ENCODE data around the gene KRT79. TPM values are rescaled to one million over a fixed set of nuclear protein-coding genes. Genes with fewer than 3 reads are reported as not detected.

KRT79 gene
- total and polyA plus RNA-seq, 2 experiments from 2014 or later = 0.07 TPM; not detected in 1

DNA sequence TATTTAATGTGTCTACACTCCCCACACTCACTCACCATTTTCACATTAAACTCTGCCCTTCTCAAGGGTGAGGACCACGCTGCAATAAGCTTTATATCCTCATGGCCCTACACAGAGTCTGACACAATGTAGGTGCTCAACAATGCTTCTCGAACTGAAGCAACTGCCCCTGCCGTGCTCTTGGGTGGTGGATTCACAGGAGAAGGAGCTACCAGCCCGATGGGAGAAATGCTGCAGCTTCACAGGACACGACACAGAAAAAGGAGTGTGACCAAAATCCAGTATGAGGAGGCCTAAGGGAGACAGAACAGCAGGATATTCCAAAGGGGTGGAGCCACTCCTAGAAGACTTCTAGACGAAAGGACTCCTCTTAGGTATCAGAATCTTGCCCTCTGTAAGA, 31.7 kb downstream of the KRT79 start:
- Histone ChIP-seq H3K9me2 (replicated peaks; ENCODE audit: insufficient read depth) (no peaks in the 10 kb centered on the region), H3K4me1 (ENCODE audit: insufficient read depth) (no peaks in the 10 kb centered on the region), H3K27me3 (no peaks in the 10 kb centered on the region), H3K36me3 (replicated peaks; ENCODE audit: insufficient read depth, low read depth) (no peaks in the 10 kb centered on the region), H2AFZ (no peak overlapping the region), H4K20me1 (ENCODE audit: insufficient read depth, poor library complexity, severe bottlenecking) (no peaks in the 10 kb centered on the region), H3K4me2 (no peak overlapping the region), H3K79me2 (no peaks in the 10 kb centered on the region), H3K27ac (no peak overlapping the region), H3K9me3 (ENCODE audit: low read depth) (no peaks in the 10 kb centered on the region), H3K4me3 (no peak overlapping the region)
- no peak for DNase-seq (ENCODE audit: low spot score)
- 72% methylated on average over 6 of the region's 6 CpGs for WGBS (ENCODE audit: low lambda C conversion rate, missing lambda C conversion rate)
- TF ChIP-seq, protein P1, sequence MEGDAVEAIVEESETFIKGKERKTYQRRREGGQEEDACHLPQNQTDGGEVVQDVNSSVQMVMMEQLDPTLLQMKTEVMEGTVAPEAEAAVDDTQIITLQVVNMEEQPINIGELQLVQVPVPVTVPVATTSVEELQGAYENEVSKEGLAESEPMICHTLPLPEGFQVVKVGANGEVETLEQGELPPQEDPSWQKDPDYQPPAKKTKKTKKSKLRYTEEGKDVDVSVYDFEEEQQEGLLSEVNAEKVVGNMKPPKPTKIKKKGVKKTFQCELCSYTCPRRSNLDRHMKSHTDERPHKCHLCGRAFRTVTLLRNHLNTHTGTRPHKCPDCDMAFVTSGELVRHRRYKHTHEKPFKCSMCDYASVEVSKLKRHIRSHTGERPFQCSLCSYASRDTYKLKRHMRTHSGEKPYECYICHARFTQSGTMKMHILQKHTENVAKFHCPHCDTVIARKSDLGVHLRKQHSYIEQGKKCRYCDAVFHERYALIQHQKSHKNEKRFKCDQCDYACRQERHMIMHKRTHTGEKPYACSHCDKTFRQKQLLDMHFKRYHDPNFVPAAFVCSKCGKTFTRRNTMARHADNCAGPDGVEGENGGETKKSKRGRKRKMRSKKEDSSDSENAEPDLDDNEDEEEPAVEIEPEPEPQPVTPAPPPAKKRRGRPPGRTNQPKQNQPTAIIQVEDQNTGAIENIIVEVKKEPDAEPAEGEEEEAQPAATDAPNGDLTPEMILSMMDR (IDR thresholded peaks at IDR 0.05; ENCODE audit: poor library complexity) = no peak

GRCh38 chr12:52801773-52802172, 32.3 kb downstream of the KRT79 start:
- 83% methylated on average over 3 of the region's 3 CpGs for WGBS (ENCODE audit: low lambda C conversion rate, missing lambda C conversion rate)
- Histone ChIP-seq H3K4me2 (no peak overlapping the region), H3K4me1 (ENCODE audit: insufficient read depth) (no peaks in the 10 kb centered on the region), H3K27ac (no peak overlapping the region), H3K27me3 (no peaks in the 10 kb centered on the region), H4K20me1 (ENCODE audit: insufficient read depth, poor library complexity, severe bottlenecking) (no peaks in the 10 kb centered on the region), H3K4me3 (no peak overlapping the region), H3K79me2 (no peaks in the 10 kb centered on the region), H2AFZ (no peak overlapping the region), H3K9me3 (ENCODE audit: low read depth) (no peaks in the 10 kb centered on the region), H3K36me3 (replicated peaks; ENCODE audit: insufficient read depth, low read depth) (no peaks in the 10 kb centered on the region), H3K9me2 (replicated peaks; ENCODE audit: insufficient read depth) (no peaks in the 10 kb centered on the region)
- TF ChIP-seq, protein P1 (IDR thresholded peaks at IDR 0.05; ENCODE audit: poor library complexity) = no peak
- TF ChIP-seq EZH2phosphoT487 (IDR thresholded peaks at IDR 0.05; ENCODE audit: low read depth, severe bottlenecking, unreplicated experiment) (no peak), EZH2 (IDR thresholded peaks at IDR 0.05; ENCODE audit: borderline replicate concordance) (no peak)
- no peak for DNase-seq (ENCODE audit: low spot score)

- WGBS (ENCODE audit: low lambda C conversion rate, missing lambda C conversion rate) = 88% methylated on average over 1 of the region's 1 CpG
- Histone ChIP-seq H3K27ac (no peak overlapping the region), H3K36me3 (replicated peaks; ENCODE audit: insufficient read depth, low read depth) (no peaks in the 10 kb centered on the region), H3K4me3 (no peak overlapping the region), H3K9me3 (ENCODE audit: low read depth) (no peaks in the 10 kb centered on the region), H3K4me2 (no peak overlapping the region), H3K4me1 (ENCODE audit: insufficient read depth) (no peaks in the 10 kb centered on the region), H4K20me1 (ENCODE audit: insufficient read depth, poor library complexity, severe bottlenecking) (no peaks in the 10 kb centered on the region), H3K9me2 (replicated peaks; ENCODE audit: insufficient read depth) (no peaks in the 10 kb centered on the region), H2AFZ (no peak overlapping the region), H3K79me2 (no peaks in the 10 kb centered on the region), H3K27me3 (no peaks in the 10 kb centered on the region)
- TF ChIP-seq EZH2 (IDR thresholded peaks at IDR 0.05; ENCODE audit: borderline replicate concordance) (no peak), EZH2phosphoT487 (IDR thresholded peaks at IDR 0.05; ENCODE audit: low read depth, severe bottlenecking, unreplicated experiment) (no peak)
- TF ChIP-seq, protein P1 (IDR thresholded peaks at IDR 0.05; ENCODE audit: poor library complexity) = no peak
- no peak for DNase-seq (ENCODE audit: low spot score)
Measured at GRCh38 chr12:52800259-52800917, 33.7 kb downstream of the KRT79 start.
